Head of caudate nucleus (tissue), 42 donors: ENCODE measurements around the gene JAKMIP3.
"Not testable (repeated sequence)": the region's sequence is repeated elsewhere in the genome, so short reads cannot be mapped to it uniquely, and the experiment has no call there.

Source experiments
- DNase-seq, 42 donors: peaks; one replicate each; pipeline versions ENCODE4 v3.0.0 to v3.0.0-alpha.2; 2020 to 2021; ENCODE audit warnings: mixed read lengths in 7 of 42
- intact Hi-C: fragments of 100-400 bp; cut with DNase I; formaldehyde crosslinking; loops from one replicate; pipeline ENCODE4 v1.15.0; 2022

The JAKMIP3 gene

GRCh38 chr10:132062116-132062515 lies 3.6 kb upstream of the JAKMIP3 start:
- DNase-seq = peak in 7 of 42 donors; percentile 11 to 39 (median 26)
- intact Hi-C loops = no loop called here

- DNase-seq = peak in 7 of 42 donors; percentile 15 to 43 (median 34)
These were observed 2.9 kb upstream of the JAKMIP3 start for GRCh38 chr10:132062641-132063390.

GRCh38 chr10:132063432-132063831 lies 2.3 kb upstream of the JAKMIP3 start:
- intact Hi-C loops = no loop called here
- DNase-seq = peak in 24 of 42 donors; percentile 19 to 66 (median 47)

More at GRCh38 chr10:132062641-132063390, 2.9 kb upstream of the JAKMIP3 start:
- intact Hi-C loops = no loop called here

GRCh38 chr10:132064082-132064755 lies 1.5 kb upstream of the JAKMIP3 start:
- peak in 34 of 42 donors; percentile 18 to 82 (median 55) for DNase-seq
- intact Hi-C loops = no loop called here

GRCh38 chr10:132064771-132065437 lies 842 bp upstream of the JAKMIP3 start:
- intact Hi-C loops = no loop called here
- DNase-seq = peak in 3 of 42 donors; percentile 15 to 44 (median 21)

- peak in 20 of 42 donors; percentile 15 to 62 (median 40) for DNase-seq
- intact Hi-C loops = no loop called here
These were observed 440 bp downstream of the JAKMIP3 start for GRCh38 chr10:132066186-132066585.

- DNase-seq = peak in 4 of 42 donors; percentile 10 to 41 (median 28)
These were observed 1.1 kb downstream of the JAKMIP3 start for GRCh38 chr10:132066812-132067211.

GRCh38 chr10:132068431-132069121 lies 2.8 kb downstream of the JAKMIP3 start:
- intact Hi-C loops = no loop called here
- DNase-seq = peak in 3 of 42 donors; percentile 15 to 40 (median 28)

More at GRCh38 chr10:132066812-132067211, 1.1 kb downstream of the JAKMIP3 start:
- intact Hi-C loops = no loop called here

- DNase-seq = peak in 1 of 42 donors; percentile 7
- intact Hi-C loops = no loop called here
These were observed 3.5 kb downstream of the JAKMIP3 start for GRCh38 chr10:132069122-132069848.

- intact Hi-C loops = no loop called here
These were observed 4.1 kb downstream of the JAKMIP3 start for GRCh38 chr10:132069849-132070182.

GRCh38 chr10:132070724-132071123 lies 5.0 kb downstream of the JAKMIP3 start:
- intact Hi-C loops = no loop called here
- DNase-seq = peak in 1 of 42 donors; percentile 15

More at GRCh38 chr10:132069849-132070182, 4.1 kb downstream of the JAKMIP3 start:
- DNase-seq = peak in 1 of 42 donors; percentile 13

GRCh38 chr10:132071667-132072066 lies 5.9 kb downstream of the JAKMIP3 start:
- intact Hi-C loops = no loop called here

GRCh38 chr10:132075909-132076577 lies 10.3 kb downstream of the JAKMIP3 start:
- DNase-seq = peak in 3 of 42 donors; percentile 8 to 30 (median 9)
- intact Hi-C loops = no loop called here

More at GRCh38 chr10:132071667-132072066, 5.9 kb downstream of the JAKMIP3 start:
- DNase-seq = no peak

- DNase-seq = peak in 5 of 42 donors; percentile 14 to 33 (median 25)
- intact Hi-C loops = no loop called here
These were observed 10.9 kb downstream of the JAKMIP3 start for GRCh38 chr10:132076578-132077081.

GRCh38 chr10:132077091-132077490 lies 11.3 kb downstream of the JAKMIP3 start:
- intact Hi-C loops = no loop called here
- DNase-seq = peak in 5 of 42 donors; percentile 5 to 33 (median 18)

GRCh38 chr10:132078746-132079345 lies 13.1 kb downstream of the JAKMIP3 start:
- intact Hi-C loops = no loop called here
- DNase-seq = peak in 35 of 42 donors; percentile 26 to 75 (median 57)

- intact Hi-C loops, DNase-seq: not testable (repeated sequence)
These were observed 18.6 kb downstream of the JAKMIP3 start for GRCh38 chr10:132084384-132084783.
